B cell (primary cell): ENCODE data around the gene PCBP3. TPM values are rescaled to one million over a fixed set of nuclear protein-coding genes. Genes with fewer than 3 reads are reported as not detected.

Experiments
- ATAC-seq: fragments of 200-7000 bp; cut with Tn5 transposase; one replicate; pipeline ENCODE4 v1.10.0; 2021; ENCODE audit warnings: low read depth, mild to moderate bottlenecking, moderate number of reproducible peaks, moderate library complexity
- CTCF ChIA-PET: fragments of 350-600 bp; sonication (Branson Sonifier 250); formaldehyde crosslinking; loops from one replicate; lab custom pipeline; 2021; ENCODE audit warnings: antibody characterized with exemption, inconsistent platforms; lab: Charles Lee
- POLR2A ChIA-PET: fragments of 350-600 bp; sonication (Branson Sonifier 250); formaldehyde crosslinking; loops from one replicate; lab custom pipeline; 2021; ENCODE audit warnings: antibody characterized with exemption; lab: Charles Lee
- DNase-seq: peaks from one replicate; pipeline ENCODE4 v3.0.0; 2013
- H2AFZ ChIP-seq: 2 replicates; pipeline ENCODE4 v1.6.1; 2012; ENCODE audit warnings: mild to moderate bottlenecking, low read depth, low read length; ENCODE audit not compliant: insufficient read depth, poor library complexity, severe bottlenecking
- H3K27ac ChIP-seq, 2 donors: 1 replicate in 1 of 2; 2 replicates in 1 of 2; pipeline ENCODE4 v1.5.1; 2012 to 2013; ENCODE audit warnings: low read length in 2 of 2, mild to moderate bottlenecking in 2 of 2, moderate library complexity in 1 of 2
- H3K27me3 ChIP-seq, 4 experiments: fragments of 200-600 bp in 1 of 4; sonication (generic) in 1 of 4; replicated peaks in 1 of 4; 1 replicate in 2 of 4; 2 replicates in 2 of 4; pipeline versions ENCODE4 v1.6.1 to v1.7.0; 2013 to 2016; ENCODE audit warnings: low read length in 3 of 4, mild to moderate bottlenecking in 2 of 4, mixed read lengths in 1 of 4, moderate library complexity in 1 of 4; ENCODE audit not compliant: insufficient read depth in 4 of 4, control insufficient read depth in 3 of 4; ENCODE audit errors: control extremely low read depth in 1 of 4
- H3K36me3 ChIP-seq, 2 experiments: replicated peaks in 1 of 2; 1 replicate in 1 of 2; 2 replicates in 1 of 2; pipeline versions ENCODE4 v1.6.1 to v1.7.1; 2013; ENCODE audit warnings: low read length in 1 of 2; ENCODE audit not compliant: insufficient read depth in 2 of 2, control insufficient read depth in 1 of 2; ENCODE audit errors: control extremely low read depth in 1 of 2, extremely low read depth in 1 of 2
- H3K4me1 ChIP-seq, 2 donors: fragments of 200-600 bp in 1 of 2; sonication (generic) in 1 of 2; 1 replicate in 1 of 2; 2 replicates in 1 of 2; pipeline versions ENCODE4 v1.5.1 to v1.6.1; 2013 to 2017; ENCODE audit warnings: low read length in 2 of 2; ENCODE audit not compliant: control insufficient read depth in 2 of 2, insufficient read depth in 2 of 2
- H3K4me2 ChIP-seq: replicated peaks from 2 replicates; pipeline ENCODE3; 2012; ENCODE audit warnings: mild to moderate bottlenecking, low read depth, low read length; ENCODE audit not compliant: poor library complexity, severe bottlenecking
- H3K4me3 ChIP-seq, 5 experiments: fragments of 200-600 bp in 1 of 5; sonication (generic) in 1 of 5; 1 replicate in 3 of 5; 2 replicates in 2 of 5; pipeline versions ENCODE4 v1.5.1 to v1.7.0; 2011 to 2016; ENCODE audit warnings: low read length in 4 of 5, mild to moderate bottlenecking in 4 of 5, low read depth in 2 of 5, control low read depth in 1 of 5, moderate library complexity in 1 of 5; ENCODE audit not compliant: insufficient read depth in 1 of 5; ENCODE audit errors: control extremely low read depth in 1 of 5, extremely low read depth in 1 of 5
- H3K79me2 ChIP-seq: fragments of 200-600 bp; sonication (generic); one replicate; pipeline ENCODE4 v1.6.0; 2016; ENCODE audit warnings: low read length; ENCODE audit not compliant: control insufficient read depth, insufficient read depth
- H3K9ac ChIP-seq: fragments of 200-600 bp; sonication (generic); 2 replicates; pipeline ENCODE4 v1.6.1; 2017; ENCODE audit warnings: mild to moderate bottlenecking, low read length, moderate library complexity
- H3K9me3 ChIP-seq, 3 donors: one replicate each; pipeline versions ENCODE4 v1.6.1 to v1.7.1; 2013; ENCODE audit warnings: low read length in 2 of 3; ENCODE audit not compliant: control insufficient read depth in 2 of 3, insufficient read depth in 1 of 3; ENCODE audit errors: control extremely low read depth in 1 of 3
- H4K20me1 ChIP-seq: 2 replicates; pipeline ENCODE4 v1.6.0; 2012; ENCODE audit warnings: mild to moderate bottlenecking, low read length; ENCODE audit not compliant: insufficient read depth, control insufficient read depth, poor library complexity, severe bottlenecking
- H3K27ac Mint-ChIP-seq: one replicate; pipeline ENCODE4 v1.8.0; 2021; ENCODE audit warnings: mixed read lengths
- H3K27me3 Mint-ChIP-seq: one replicate; pipeline ENCODE4 v1.8.0; 2021; ENCODE audit warnings: mixed read lengths
- H3K4me1 Mint-ChIP-seq: one replicate; pipeline ENCODE4 v1.8.0; 2021; ENCODE audit warnings: mixed read lengths
- H3K4me3 Mint-ChIP-seq: one replicate; pipeline ENCODE4 v1.8.0; 2021; ENCODE audit warnings: mixed read lengths
- H3K9me3 Mint-ChIP-seq: one replicate; pipeline ENCODE4 v1.8.0; 2022; ENCODE audit warnings: mixed read lengths; ENCODE audit not compliant: insufficient read depth
- CTCF ChIP-seq: fragments of 200-600 bp; IDR thresholded peaks from one replicate; pipeline ENCODE4 v1.8.0; 2022; ENCODE audit warnings: antibody characterized with exemption, mild to moderate bottlenecking
- EZH2 ChIP-seq: IDR thresholded peaks from 2 replicates; pipeline ENCODE4 v1.6.1; 2012; ENCODE audit warnings: borderline replicate concordance, low read depth, mild to moderate bottlenecking, moderate library complexity, low read length; ENCODE audit not compliant: insufficient read depth, poor library complexity, severe bottlenecking
- WGBS: methylation state at CpG from one replicate; pipeline ENCODE4 v1.1.5; 2013; ENCODE audit warnings: missing lambda C conversion rate; ENCODE audit not compliant: insufficient coverage; 5-methylcytosine and 5-hydroxymethylcytosine counted together
- intact Hi-C: fragments of 100-400 bp; cut with micrococcal nuclease; formaldehyde crosslinking; loops from one replicate; pipeline ENCODE4 v1.10.0; 2022
- polyA plus RNA-seq: library from polyadenylated mRNA; depleted of rRNA; stranded (reverse); fragments of >200 nt; gene quantifications from 2 replicates; pipeline ENCODE4 v1.2.3, GENCODE V29; 2012
- total RNA-seq, 2 donors: library from RNA; stranded (reverse); fragments of 120-200 nt in 1 of 2; gene quantifications; 1 replicate in 1 of 2; 2 replicates in 1 of 2; pipeline versions ENCODE4 v1.2.3 to v1.2.4, GENCODE V29; 2013 to 2022

PCBP3 gene
- total and polyA plus RNA-seq, 2 donors (not counting 1 experiment from before 2014, with no cell fraction given): 0.45 to 2.7 TPM

GRCh38 chr21:45916011-45916840, 272.7 kb downstream of the PCBP3 start:
- CTCF ChIA-PET: no interaction called here
- Histone ChIP-seq H3K79me2 (no peaks in the 10 kb centered on the region), H2AFZ (no peak overlapping the region), H3K4me3 (no peak overlapping the region), H3K4me2 (no peak overlapping the region), H3K9me3 (no peaks in the 10 kb centered on the region), H4K20me1 (no peaks in the 10 kb centered on the region), H3K4me1 (no peaks in the 10 kb centered on the region), H3K27me3 (no peaks in the 10 kb centered on the region), H3K36me3 (no peaks in the 10 kb centered on the region), H3K27ac (no peak overlapping the region), H3K9ac (no peak overlapping the region)
- intact Hi-C loops: no loop called here
- no peaks in the 10 kb centered on the region for H3K9me3 Mint-ChIP-seq
- H3K27me3 Mint-ChIP-seq: no peaks in the 10 kb centered on the region
- no peak for ATAC-seq
- TF ChIP-seq EZH2 (no peak), CTCF (no peak)
- H3K4me1 Mint-ChIP-seq: no peaks in the 10 kb centered on the region
- 60% methylated on average over 23 of the region's 25 CpGs for WGBS
- H3K4me3 Mint-ChIP-seq: no peak overlapping the region
- POLR2A ChIA-PET: interaction anchor here (0.8 kb wide), 1 partner anchor 24 kb away, joined by 3 read pairs; no protein-coding TSS in a partner anchor
- no peak for DNase-seq
- H3K27ac Mint-ChIP-seq: no peak overlapping the region

- Histone ChIP-seq H2AFZ (no peak overlapping the region), H3K9ac (no peak overlapping the region), H3K27ac (no peak overlapping the region), H3K4me3 (no peak overlapping the region), H3K9me3 (no peaks in the 10 kb centered on the region), H3K27me3 (no peaks in the 10 kb centered on the region), H4K20me1 (no peaks in the 10 kb centered on the region), H3K79me2 (no peaks in the 10 kb centered on the region), H3K36me3 (no peaks in the 10 kb centered on the region), H3K4me1 (no peaks in the 10 kb centered on the region), H3K4me2 (no peak overlapping the region)
- WGBS: 84% methylated on average over 12 of the region's 13 CpGs
- no peaks in the 10 kb centered on the region for H3K27me3 Mint-ChIP-seq
- no peak overlapping the region for H3K4me3 Mint-ChIP-seq
- POLR2A ChIA-PET: no interaction called here
- ATAC-seq (no peak), DNase-seq (no peak)
- CTCF ChIA-PET: no interaction called here
- intact Hi-C loops: no loop called here
- TF ChIP-seq EZH2: no peak
- no peak for TF ChIP-seq CTCF
- no peaks in the 10 kb centered on the region for H3K9me3 Mint-ChIP-seq
- no peak overlapping the region for H3K27ac Mint-ChIP-seq
- no peaks in the 10 kb centered on the region for H3K4me1 Mint-ChIP-seq
These were observed 273.7 kb downstream of the PCBP3 start for GRCh38 chr21:45917241-45917640.
